ENCODE measurements around the gene MIER1.

MIER1 gene

GRCh38 chr1:66999640-67000400, 75.0 kb downstream of the MIER1 start:
- H3K18ac ChIP-seq (ENCODE audit: low read length): no peak overlapping the region
- H3K9ac ChIP-seq (ENCODE audit: low read length): no peak overlapping the region
- H3K4ac ChIP-seq (ENCODE audit: low read depth, low read length): no peak overlapping the region
- no peak overlapping the region for H3K27ac ChIP-seq (ENCODE audit: low read depth, low read length)
- peak; percentile 8 for DNase-seq
- no peak overlapping the region for H2BK15ac ChIP-seq (replicated peaks; ENCODE audit: low read depth)
- no peak overlapping the region for H2BK120ac ChIP-seq (ENCODE audit: low read depth, low read length)
- H4K5ac ChIP-seq (ENCODE audit: low read length): no peak overlapping the region
- H4K8ac ChIP-seq (ENCODE audit: low read depth, low read length): no peak overlapping the region
- WGBS (ENCODE audit: extremely low coverage, insufficient coverage, low lambda C conversion rate): no CpG with 5 or more reads among the region's 7 CpGs
- H2AK5ac ChIP-seq (ENCODE audit: low read length): no peak overlapping the region
- H3K36me3 ChIP-seq (ENCODE audit: control insufficient read depth, insufficient read depth, low read length): no peaks in the 10 kb centered on the region
- no peaks in the 10 kb centered on the region for H3K27me3 ChIP-seq (ENCODE audit: insufficient read depth, low read length, poor library complexity)
- H2BK5ac ChIP-seq (ENCODE audit: low read length): no peak overlapping the region
- no peaks in the 10 kb centered on the region for H3K4me1 ChIP-seq (ENCODE audit: control insufficient read depth, low read depth, low read length)
- no peaks in the 10 kb centered on the region for H3K79me1 ChIP-seq (ENCODE audit: low read length)
- no peaks in the 10 kb centered on the region for H3K79me2 ChIP-seq (ENCODE audit: control insufficient read depth, insufficient read depth, low read length)
- H3K4me2 ChIP-seq (ENCODE audit: low read length): no peak overlapping the region
- no peak overlapping the region for H3K4me3 ChIP-seq (ENCODE audit: low read length)
- no peak overlapping the region for H3K23ac ChIP-seq (ENCODE audit: low read length)
- no peak overlapping the region for H3K56ac ChIP-seq (ENCODE audit: low read length)

- H4K8ac ChIP-seq (ENCODE audit: low read depth, low read length): no peak overlapping the region
- H2AK5ac ChIP-seq (ENCODE audit: low read length): no peak overlapping the region
- H3K79me2 ChIP-seq (ENCODE audit: control insufficient read depth, insufficient read depth, low read length): no peaks in the 10 kb centered on the region
- no peak overlapping the region for H3K56ac ChIP-seq (ENCODE audit: low read length)
- no peak overlapping the region for H4K5ac ChIP-seq (ENCODE audit: low read length)
- H3K27me3 ChIP-seq (ENCODE audit: insufficient read depth, low read length, poor library complexity): no peaks in the 10 kb centered on the region
- no CpG with 5 or more reads among the region's 5 CpGs for WGBS (ENCODE audit: extremely low coverage, insufficient coverage, low lambda C conversion rate)
- H3K27ac ChIP-seq (ENCODE audit: low read depth, low read length): no peak overlapping the region
- no peak overlapping the region for H3K4me2 ChIP-seq (ENCODE audit: low read length)
- no peak overlapping the region for H3K18ac ChIP-seq (ENCODE audit: low read length)
- H3K4ac ChIP-seq (ENCODE audit: low read depth, low read length): no peak overlapping the region
- no peak overlapping the region for H2BK5ac ChIP-seq (ENCODE audit: low read length)
- H2BK15ac ChIP-seq (replicated peaks; ENCODE audit: low read depth): no peak overlapping the region
- H3K23ac ChIP-seq (ENCODE audit: low read length): no peak overlapping the region
- no peaks in the 10 kb centered on the region for H3K36me3 ChIP-seq (ENCODE audit: control insufficient read depth, insufficient read depth, low read length)
- H2BK120ac ChIP-seq (ENCODE audit: low read depth, low read length): no peak overlapping the region
- no peaks in the 10 kb centered on the region for H3K4me1 ChIP-seq (ENCODE audit: control insufficient read depth, low read depth, low read length)
- H3K4me3 ChIP-seq (ENCODE audit: low read length): no peak overlapping the region
- H3K79me1 ChIP-seq (ENCODE audit: low read length): no peaks in the 10 kb centered on the region
- H3K9ac ChIP-seq (ENCODE audit: low read length): no peak overlapping the region
- DNase-seq: no peak
Observed at GRCh38 chr1:67001682-67002425, 77.1 kb downstream of the MIER1 start.

DNA sequence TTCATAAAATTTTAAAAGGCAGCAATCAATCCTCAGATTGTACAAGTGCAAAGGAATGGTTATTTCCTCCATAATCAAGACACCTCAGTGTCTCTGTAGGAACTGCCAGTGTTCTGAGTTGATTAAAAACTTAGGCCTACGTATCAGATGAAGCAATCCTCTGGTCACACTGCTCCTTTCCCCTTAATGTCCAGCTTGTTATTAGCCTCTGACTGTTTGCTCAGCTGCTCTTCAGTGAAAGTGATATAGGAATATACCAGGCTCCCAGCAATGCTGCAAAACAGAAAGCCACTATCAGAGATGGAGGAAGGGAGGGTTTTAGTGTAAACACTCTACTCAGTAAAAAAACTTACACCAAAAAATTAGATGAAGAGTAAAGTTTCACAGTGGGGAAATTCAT, 79.4 kb downstream of the MIER1 start:
- Histone ChIP-seq H3K36me3 (ENCODE audit: control insufficient read depth, insufficient read depth, low read length) (no peaks in the 10 kb centered on the region), H2BK5ac (ENCODE audit: low read length) (no peak overlapping the region), H3K27ac (ENCODE audit: low read depth, low read length) (no peak overlapping the region), H3K4me3 (ENCODE audit: low read length) (no peak overlapping the region), H3K79me2 (ENCODE audit: control insufficient read depth, insufficient read depth, low read length) (no peaks in the 10 kb centered on the region), H3K23ac (ENCODE audit: low read length) (no peak overlapping the region), H3K4me2 (ENCODE audit: low read length) (no peak overlapping the region), H4K5ac (ENCODE audit: low read length) (no peak overlapping the region), H3K4ac (ENCODE audit: low read depth, low read length) (no peak overlapping the region), H2BK120ac (ENCODE audit: low read depth, low read length) (no peak overlapping the region), H4K8ac (ENCODE audit: low read depth, low read length) (no peak overlapping the region), H2AK5ac (ENCODE audit: low read length) (no peak overlapping the region), H3K9ac (ENCODE audit: low read length) (no peak overlapping the region), H3K79me1 (ENCODE audit: low read length) (no peaks in the 10 kb centered on the region), H3K4me1 (ENCODE audit: control insufficient read depth, low read depth, low read length) (no peaks in the 10 kb centered on the region), H3K56ac (ENCODE audit: low read length) (no peak overlapping the region), H2BK15ac (replicated peaks; ENCODE audit: low read depth) (no peak overlapping the region), H3K18ac (ENCODE audit: low read length) (no peak overlapping the region), H3K27me3 (ENCODE audit: insufficient read depth, low read length, poor library complexity) (no peaks in the 10 kb centered on the region)
- no peak for DNase-seq
- WGBS (ENCODE audit: extremely low coverage, insufficient coverage, low lambda C conversion rate): no CpG with 5 or more reads among the region's 1 CpG

DNA sequence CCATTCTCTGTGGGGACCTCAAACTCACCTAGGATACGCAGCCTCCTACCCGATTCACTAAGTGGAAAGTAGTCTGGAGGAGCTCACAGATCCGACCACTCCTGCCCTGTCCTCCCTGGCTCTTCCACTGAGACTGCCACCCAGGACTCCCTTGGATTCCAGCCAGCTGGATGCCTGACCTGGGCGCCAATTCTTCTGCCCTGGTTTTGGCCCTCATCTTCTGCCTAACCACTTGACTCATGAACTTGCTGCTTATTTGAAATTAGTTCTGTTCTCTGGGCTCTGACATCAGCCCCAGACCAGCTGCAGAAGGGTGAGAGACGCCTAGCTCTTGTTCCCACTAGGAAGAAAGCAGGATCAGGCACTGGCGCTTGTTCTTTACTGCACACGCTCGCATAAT, 80.3 kb downstream of the MIER1 start:
- Histone ChIP-seq H2BK5ac (ENCODE audit: low read length) (no peak overlapping the region), H3K79me1 (ENCODE audit: low read length) (no peaks in the 10 kb centered on the region), H3K27me3 (ENCODE audit: insufficient read depth, low read length, poor library complexity) (no peaks in the 10 kb centered on the region), H4K5ac (ENCODE audit: low read length) (no peak overlapping the region), H3K79me2 (ENCODE audit: control insufficient read depth, insufficient read depth, low read length) (no peaks in the 10 kb centered on the region), H3K27ac (ENCODE audit: low read depth, low read length) (no peak overlapping the region), H3K36me3 (ENCODE audit: control insufficient read depth, insufficient read depth, low read length) (no peaks in the 10 kb centered on the region), H2BK120ac (ENCODE audit: low read depth, low read length) (no peak overlapping the region), H3K9ac (ENCODE audit: low read length) (no peak overlapping the region), H2AK5ac (ENCODE audit: low read length) (no peak overlapping the region), H3K4me1 (ENCODE audit: control insufficient read depth, low read depth, low read length) (no peaks in the 10 kb centered on the region), H3K4me2 (ENCODE audit: low read length) (no peak overlapping the region), H3K23ac (ENCODE audit: low read length) (no peak overlapping the region), H4K8ac (ENCODE audit: low read depth, low read length) (no peak overlapping the region), H2BK15ac (replicated peaks; ENCODE audit: low read depth) (no peak overlapping the region), H3K18ac (ENCODE audit: low read length) (no peak overlapping the region), H3K4ac (ENCODE audit: low read depth, low read length) (no peak overlapping the region), H3K56ac (ENCODE audit: low read length) (no peak overlapping the region), H3K4me3 (ENCODE audit: low read length) (no peak overlapping the region)
- DNase-seq: no peak
- WGBS (ENCODE audit: extremely low coverage, insufficient coverage, low lambda C conversion rate): no CpG with 5 or more reads among the region's 8 CpGs

DNA sequence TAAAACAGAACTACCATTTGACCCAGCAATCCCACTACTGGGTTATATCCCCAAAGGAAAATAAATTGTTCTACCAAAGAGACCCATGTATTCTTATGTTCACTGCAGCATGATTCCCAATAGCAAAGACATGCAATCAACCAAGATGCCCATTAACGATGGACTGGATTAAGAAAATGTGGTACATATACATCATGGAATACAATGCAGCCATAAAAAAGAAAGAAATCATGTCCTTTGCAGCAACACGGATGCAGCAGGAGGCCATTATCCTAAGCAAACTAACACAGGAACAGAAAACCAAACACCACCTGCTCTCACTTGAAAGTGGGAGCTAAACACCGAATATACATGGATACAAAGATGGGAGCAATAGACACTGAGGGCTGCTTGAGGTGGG, 85.0 kb downstream of the MIER1 start:
- no peak overlapping the region for H3K4me3 ChIP-seq (ENCODE audit: low read length)
- H2BK120ac ChIP-seq (ENCODE audit: low read depth, low read length): no peak overlapping the region
- H3K56ac ChIP-seq (ENCODE audit: low read length): no peak overlapping the region
- no peak overlapping the region for H3K4ac ChIP-seq (ENCODE audit: low read depth, low read length)
- H3K4me2 ChIP-seq (ENCODE audit: low read length): no peak overlapping the region
- H2AK5ac ChIP-seq (ENCODE audit: low read length): no peak overlapping the region
- no peak overlapping the region for H3K27ac ChIP-seq (ENCODE audit: low read depth, low read length)
- no CpG with 5 or more reads among the region's 3 CpGs for WGBS (ENCODE audit: extremely low coverage, insufficient coverage, low lambda C conversion rate)
- no peak overlapping the region for H2BK5ac ChIP-seq (ENCODE audit: low read length)
- no peak overlapping the region for H2BK15ac ChIP-seq (replicated peaks; ENCODE audit: low read depth)
- H3K36me3 ChIP-seq (ENCODE audit: control insufficient read depth, insufficient read depth, low read length): no peaks in the 10 kb centered on the region
- H3K4me1 ChIP-seq (ENCODE audit: control insufficient read depth, low read depth, low read length): no peaks in the 10 kb centered on the region
- H3K27me3 ChIP-seq (ENCODE audit: insufficient read depth, low read length, poor library complexity): no peaks in the 10 kb centered on the region
- H4K5ac ChIP-seq (ENCODE audit: low read length): no peak overlapping the region
- H3K9ac ChIP-seq (ENCODE audit: low read length): no peak overlapping the region
- H3K18ac ChIP-seq (ENCODE audit: low read length): no peak overlapping the region
- no peak overlapping the region for H4K8ac ChIP-seq (ENCODE audit: low read depth, low read length)
- no peak for DNase-seq
- no peaks in the 10 kb centered on the region for H3K79me1 ChIP-seq (ENCODE audit: low read length)
- H3K23ac ChIP-seq (ENCODE audit: low read length): no peak overlapping the region
- no peaks in the 10 kb centered on the region for H3K79me2 ChIP-seq (ENCODE audit: control insufficient read depth, insufficient read depth, low read length)

Measured in mesendoderm (in vitro differentiated cells).